Superior temporal gyrus (tissue), 1 donor: ENCODE results near the gene B3GALT5.

Experiments used
- DNase-seq: peaks from one replicate; pipeline ENCODE4 v3.0.0-alpha.2; 2016; ENCODE audit errors: extremely low spot score

B3GALT5 gene

DNA sequence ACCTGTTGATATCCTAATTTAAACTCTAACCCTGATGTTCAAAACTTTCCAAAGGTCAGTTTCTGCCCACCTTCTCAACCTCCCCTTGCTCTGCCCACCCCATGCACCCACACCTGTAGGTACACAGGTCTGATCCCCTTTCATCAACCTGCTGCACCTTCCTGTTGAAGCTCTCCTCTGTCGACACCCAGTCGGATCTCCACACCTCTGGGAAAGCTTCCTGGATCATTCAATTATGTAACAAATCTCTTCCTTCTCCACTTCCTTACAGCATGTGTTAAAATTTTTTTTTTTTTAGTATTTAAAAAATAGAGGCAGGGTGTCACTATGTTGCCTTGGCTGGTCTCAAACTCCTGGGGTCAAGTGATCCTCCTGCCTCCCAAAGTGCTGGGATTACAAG, 87.6 kb downstream of the B3GALT5 start:
- DNase-seq: no peak

- no peak for DNase-seq
Observed at GRCh38 chr21:39703578-39703977, 90.8 kb downstream of the B3GALT5 start.

DNA sequence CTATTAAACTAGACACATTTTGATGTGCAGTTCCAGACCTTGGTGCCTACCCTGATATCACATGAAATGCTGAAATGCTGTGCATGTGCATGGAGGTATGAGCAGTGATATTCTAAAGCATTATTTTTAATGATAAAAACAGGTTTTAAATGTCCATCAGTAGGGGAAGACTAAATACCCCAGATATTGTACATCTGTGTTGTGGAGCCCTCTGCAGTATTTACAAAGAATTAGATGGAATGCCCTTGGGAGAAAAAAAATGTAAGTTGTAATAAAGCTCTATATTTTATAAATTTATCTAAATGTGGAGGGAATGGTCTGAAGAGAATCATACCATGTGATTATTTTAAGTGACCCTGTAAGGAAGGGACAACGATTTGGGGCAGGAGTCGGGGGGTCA, 93.1 kb downstream of the B3GALT5 start:
- DNase-seq: no peak

GRCh38 chr21:39707316-39707715, 94.6 kb downstream of the B3GALT5 start:
- no peak for DNase-seq

GRCh38 chr21:39710866-39711265, 98.1 kb downstream of the B3GALT5 start:
- DNase-seq: no peak

GRCh38 chr21:39712273-39712672, 99.5 kb downstream of the B3GALT5 start:
- no peak for DNase-seq

GRCh38 chr21:39712976-39713375, 100.2 kb downstream of the B3GALT5 start:
- DNase-seq: no peak

- no peak for DNase-seq
Observed at GRCh38 chr21:39713905-39714304, 101.2 kb downstream of the B3GALT5 start.

DNA sequence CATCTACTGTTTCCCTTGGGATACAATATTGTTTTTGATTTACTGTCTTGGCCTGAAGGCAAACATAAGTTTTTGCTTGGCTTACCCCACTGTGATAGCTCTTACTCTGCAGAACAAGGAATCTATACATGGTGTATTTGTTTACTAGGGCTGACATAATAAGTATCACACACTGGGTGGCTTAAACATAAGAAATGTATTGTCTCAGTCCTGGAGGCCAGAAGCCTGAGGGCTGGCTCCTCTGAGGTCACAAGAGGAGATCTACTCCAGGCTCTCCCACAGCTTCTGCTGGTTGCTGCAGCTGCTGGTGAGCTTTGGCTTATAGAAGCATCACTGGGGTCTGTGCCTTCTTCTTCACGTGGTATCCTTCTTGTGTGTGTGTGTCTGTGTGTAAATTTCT, 101.6 kb downstream of the B3GALT5 start:
- peak; percentile 14 for DNase-seq

DNA sequence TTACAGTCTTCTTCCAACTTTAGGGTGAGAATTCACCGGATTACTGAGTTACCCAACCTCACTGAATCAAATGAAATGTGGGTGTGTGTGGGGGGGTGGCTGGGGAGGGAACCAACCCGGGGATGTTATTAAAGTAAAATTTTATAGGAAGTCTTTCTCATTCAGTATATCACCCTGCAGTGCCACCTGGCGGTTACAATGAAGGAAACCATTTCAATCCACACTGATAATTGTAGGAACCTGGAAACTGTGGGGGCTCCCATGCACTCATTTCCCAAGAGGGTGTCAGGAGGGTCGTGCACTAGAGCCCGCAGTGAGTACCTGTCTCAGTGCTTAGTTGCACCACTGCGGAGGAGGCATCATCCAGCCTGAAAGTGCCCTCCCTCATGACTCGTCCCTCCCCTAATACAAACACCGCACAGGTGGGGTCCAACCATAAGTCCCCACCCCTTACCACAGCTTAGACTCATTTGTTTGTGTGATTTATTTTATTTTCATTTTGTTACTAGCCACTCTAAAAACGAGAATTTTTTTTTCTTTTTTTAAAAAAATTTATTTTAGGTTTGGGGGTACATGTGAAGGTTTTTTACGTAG, 103.2 kb downstream of the B3GALT5 start:
- DNase-seq: peak; percentile 80

- no peak for DNase-seq
Observed at GRCh38 chr21:39720126-39720778, 107.5 kb downstream of the B3GALT5 start.

- no peak for DNase-seq
Observed at GRCh38 chr21:39721885-39722284, 109.1 kb downstream of the B3GALT5 start.
